GM12891 (cell line): ENCODE data around the gene CCNB1.
"Not testable (repeated sequence)": the region's sequence is repeated elsewhere in the genome, so short reads cannot be mapped to it uniquely, and the experiment has no call there.

Experiments used
- PAX5 ChIP-seq: IDR thresholded peaks from 2 replicates; pipeline ENCODE4 v1.6.1; 2011; ENCODE audit warnings: low read length, moderate library complexity, mild to moderate bottlenecking; ENCODE audit not compliant: insufficient read depth, severe bottlenecking
- POLR2A ChIP-seq: IDR thresholded peaks from 2 replicates; pipeline ENCODE4 v1.6.1; 2011; ENCODE audit warnings: low read depth, low read length, control low read depth
- POLR2AphosphoS5 ChIP-seq: IDR thresholded peaks from 2 replicates; pipeline ENCODE4 v1.6.1; 2011; ENCODE audit warnings: low read depth, low read length, control low read depth
- POU2F2 ChIP-seq: IDR thresholded peaks from 2 replicates; pipeline ENCODE4 v1.6.1; 2011; ENCODE audit warnings: low read depth, mild to moderate bottlenecking, control low read depth, low read length, moderate library complexity
- SPI1 ChIP-seq: IDR thresholded peaks from 2 replicates; pipeline ENCODE4 v1.6.1; 2011; ENCODE audit warnings: low read depth, low read length, control low read depth
- TAF1 ChIP-seq: IDR thresholded peaks from 2 replicates; pipeline ENCODE4 v1.6.1; 2011; ENCODE audit warnings: low read depth, low read length, control low read depth

DNA sequence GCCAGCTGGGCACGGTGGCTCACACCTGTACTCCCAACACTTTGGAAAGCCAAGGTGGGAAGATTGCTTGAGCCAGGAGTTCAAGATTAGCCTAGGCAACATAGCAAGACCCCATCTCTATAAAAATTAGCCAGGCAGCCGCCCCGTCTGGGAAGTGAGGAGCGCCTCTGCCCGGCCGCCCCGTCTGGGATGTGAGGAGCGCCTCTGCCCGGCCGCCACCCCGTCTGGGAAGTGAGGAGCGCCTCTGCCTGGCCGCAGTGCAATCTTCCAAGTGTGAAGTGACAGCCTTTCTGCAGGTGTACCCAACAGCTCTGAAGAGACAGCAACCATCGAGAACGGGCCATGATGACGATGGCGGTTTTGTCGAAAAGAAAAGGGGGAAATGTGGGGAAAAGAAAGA, 53.4 kb downstream of the CCNB1 start:
- TF ChIP-seq TAF1, POLR2A, POLR2AphosphoS5, POU2F2, PAX5, SPI1: not testable (repeated sequence)
